Measurements from ENCODE around the gene PKD1.

PKD1 gene

GRCh38 chr16:2081201-2082084 lies 54.3 kb downstream of the PKD1 start:
- TF ChIP-seq CTCF (IDR thresholded peaks at IDR 0.05; ENCODE audit: borderline replicate concordance, control extremely low read depth, extremely low read depth, insufficient read depth, missing control alignments) = no peak
- in situ Hi-C loops (cut with MboI; ENCODE audit: low sequenced_read_pairs, unreplicated experiment) = no loop called here

GRCh38 chr16:2079991-2080390 lies 55.7 kb downstream of the PKD1 start:
- in situ Hi-C loops (cut with MboI; ENCODE audit: low sequenced_read_pairs, unreplicated experiment) = no loop called here
- TF ChIP-seq CTCF (IDR thresholded peaks at IDR 0.05; ENCODE audit: borderline replicate concordance, control extremely low read depth, extremely low read depth, insufficient read depth, missing control alignments) = no peak
- DNase-seq (ENCODE audit: low spot score) = no peak

More at GRCh38 chr16:2081201-2082084, 54.3 kb downstream of the PKD1 start:
- DNase-seq (ENCODE audit: low spot score) = no peak

- no peak for TF ChIP-seq CTCF (IDR thresholded peaks at IDR 0.05; ENCODE audit: borderline replicate concordance, control extremely low read depth, extremely low read depth, insufficient read depth, missing control alignments)
- no peak for DNase-seq (ENCODE audit: low spot score)
- in situ Hi-C loops (cut with MboI; ENCODE audit: low sequenced_read_pairs, unreplicated experiment) = no loop called here
These were observed 56.3 kb downstream of the PKD1 start for GRCh38 chr16:2079311-2079800.

- TF ChIP-seq CTCF (IDR thresholded peaks at IDR 0.05; ENCODE audit: borderline replicate concordance, control extremely low read depth, extremely low read depth, insufficient read depth, missing control alignments) = no peak
- no peak for DNase-seq (ENCODE audit: low spot score)
- in situ Hi-C loops (cut with MboI; ENCODE audit: low sequenced_read_pairs, unreplicated experiment) = no loop called here
These were observed 57.0 kb downstream of the PKD1 start for GRCh38 chr16:2078691-2079090.

- DNase-seq (ENCODE audit: low spot score) = no peak
- TF ChIP-seq CTCF (IDR thresholded peaks at IDR 0.05; ENCODE audit: borderline replicate concordance, control extremely low read depth, extremely low read depth, insufficient read depth, missing control alignments) = no peak
- in situ Hi-C loops (cut with MboI; ENCODE audit: low sequenced_read_pairs, unreplicated experiment) = no loop called here
These were observed 57.6 kb downstream of the PKD1 start for GRCh38 chr16:2078096-2078495.

GRCh38 chr16:2077696-2078095 lies 58.0 kb downstream of the PKD1 start:
- in situ Hi-C loops (cut with MboI; ENCODE audit: low sequenced_read_pairs, unreplicated experiment) = no loop called here

More at GRCh38 chr16:2077696-2078095, 58.0 kb downstream of the PKD1 start:
- TF ChIP-seq CTCF (IDR thresholded peaks at IDR 0.05; ENCODE audit: borderline replicate concordance, control extremely low read depth, extremely low read depth, insufficient read depth, missing control alignments) = no peak
- no peak for DNase-seq (ENCODE audit: low spot score)

All from GM13976 (cell line).